Myometrial cell (primary cell): ENCODE results near the gene PRSS33. TPM values are rescaled to one million over a fixed set of nuclear protein-coding genes. Genes with fewer than 3 reads are reported as not detected.

ENCODE experiments used
- total RNA-seq: library from RNA; depleted of rRNA; stranded (reverse); fragments of >200 nt; gene quantifications from 2 replicates; pipeline ENCODE4 v1.2.3, GENCODE V29; 2015

Gene PRSS33, protein sequence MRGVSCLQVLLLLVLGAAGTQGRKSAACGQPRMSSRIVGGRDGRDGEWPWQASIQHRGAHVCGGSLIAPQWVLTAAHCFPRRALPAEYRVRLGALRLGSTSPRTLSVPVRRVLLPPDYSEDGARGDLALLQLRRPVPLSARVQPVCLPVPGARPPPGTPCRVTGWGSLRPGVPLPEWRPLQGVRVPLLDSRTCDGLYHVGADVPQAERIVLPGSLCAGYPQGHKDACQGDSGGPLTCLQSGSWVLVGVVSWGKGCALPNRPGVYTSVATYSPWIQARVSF
- not detected in 2 replicates for total RNA-seq

DNA sequence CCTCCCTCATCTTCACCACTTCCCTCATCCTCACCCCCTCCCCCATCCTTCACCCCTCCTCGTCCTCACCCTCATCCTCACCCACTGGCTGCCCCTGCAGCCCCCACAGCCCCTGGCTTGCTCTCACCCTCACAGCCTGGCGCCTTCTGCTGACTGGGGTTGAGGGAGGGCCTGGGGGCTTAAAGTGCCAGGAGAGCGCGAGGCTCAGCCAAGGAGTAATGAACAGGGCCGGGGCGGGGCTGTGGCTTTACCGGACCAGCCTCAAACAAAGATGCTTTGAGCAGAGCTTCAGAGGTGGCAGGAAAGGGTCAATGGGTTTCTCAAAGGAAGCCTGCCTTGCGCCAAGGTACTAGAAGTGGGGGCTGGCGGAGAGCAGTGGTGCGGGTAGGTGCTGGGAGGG, at the start of gene PRSS33:
Gene PRSS33, minus strand, starts transcription at position 155 of the 400 bp plus-strand sequence. CDS start 1,013 bp downstream, outside the sequence.

DNA sequence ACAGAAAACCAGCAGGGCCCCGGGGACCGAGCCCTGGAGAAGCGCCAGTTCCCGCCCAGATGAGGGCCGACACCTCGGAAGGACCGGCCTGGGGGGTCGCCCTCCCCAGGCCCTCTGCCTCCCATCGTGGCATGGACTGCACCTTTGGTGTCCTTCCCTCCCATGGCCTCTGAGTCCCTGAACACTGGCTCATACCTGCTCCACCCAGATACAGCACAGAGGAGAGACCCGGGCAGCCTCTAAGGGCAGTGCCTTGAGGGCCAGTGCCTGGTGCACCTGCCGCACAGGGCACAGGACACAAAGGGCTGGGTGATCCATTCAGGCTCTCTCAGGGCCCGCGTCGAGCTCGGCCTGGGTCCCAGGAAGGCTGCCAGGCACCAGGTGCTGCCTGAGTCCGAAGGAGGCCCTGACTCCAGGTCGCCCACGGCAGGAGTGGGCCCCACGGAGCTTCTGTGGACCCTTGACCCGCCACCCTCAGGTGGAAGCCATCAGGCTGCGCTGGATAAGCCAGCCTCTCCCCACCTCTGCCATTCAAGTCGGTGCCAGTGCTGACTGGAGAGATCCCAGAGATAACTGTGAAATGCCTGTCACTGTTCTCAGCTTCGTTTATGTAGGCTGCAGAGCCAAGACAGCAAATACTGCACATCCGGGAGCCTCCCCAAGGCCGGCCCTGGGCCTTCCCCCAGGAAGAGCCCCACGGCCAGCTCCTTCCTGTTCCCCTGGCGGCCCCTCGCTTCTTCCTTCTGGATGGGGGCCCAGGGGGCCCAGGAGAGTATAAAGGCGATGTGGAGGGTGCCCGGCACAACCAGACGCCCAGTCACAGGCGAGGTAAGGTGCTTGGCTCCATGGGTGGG, 42.4 kb upstream of the PRSS33 start, which contains the start of gene ZG16B:
Gene ZG16B, plus strand, starts transcription at position 803 of the 854 bp plus-strand sequence. CDS start 139 bp downstream, outside the sequence.

DNA sequence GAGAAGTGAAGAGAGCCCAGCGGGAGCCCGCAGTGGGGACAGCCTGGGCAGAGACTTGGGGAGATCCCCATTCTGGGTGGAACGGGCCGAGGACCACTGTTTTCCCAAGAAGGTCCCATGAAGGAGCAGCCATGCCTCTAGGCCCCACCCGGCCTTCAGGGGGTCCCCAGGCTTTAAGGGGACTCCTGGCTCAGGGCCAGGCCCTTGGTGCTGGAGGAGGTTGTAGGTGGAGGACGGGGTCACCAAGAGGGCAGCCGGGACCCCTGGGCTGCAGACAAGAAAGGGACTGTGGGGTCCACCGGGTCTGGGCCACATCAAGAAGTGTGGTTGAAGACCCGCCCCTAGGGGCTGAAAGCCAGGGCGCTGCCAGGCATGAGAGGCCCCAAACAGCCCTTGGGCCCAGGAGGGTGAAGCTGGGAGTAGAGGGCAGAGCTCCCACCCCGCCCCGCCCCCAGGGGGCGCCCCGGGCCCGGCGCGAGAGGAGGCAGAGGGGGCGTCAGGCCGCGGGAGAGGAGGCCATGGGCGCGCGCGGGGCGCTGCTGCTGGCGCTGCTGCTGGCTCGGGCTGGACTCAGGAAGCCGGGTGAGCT, 29.5 kb upstream of the PRSS33 start, which contains the start of gene PRSS21:
Gene PRSS21, plus strand, starts transcription at position 487 of the 589 bp plus-strand sequence. Its CDS starts 32 bp downstream, at position 519.

DNA sequence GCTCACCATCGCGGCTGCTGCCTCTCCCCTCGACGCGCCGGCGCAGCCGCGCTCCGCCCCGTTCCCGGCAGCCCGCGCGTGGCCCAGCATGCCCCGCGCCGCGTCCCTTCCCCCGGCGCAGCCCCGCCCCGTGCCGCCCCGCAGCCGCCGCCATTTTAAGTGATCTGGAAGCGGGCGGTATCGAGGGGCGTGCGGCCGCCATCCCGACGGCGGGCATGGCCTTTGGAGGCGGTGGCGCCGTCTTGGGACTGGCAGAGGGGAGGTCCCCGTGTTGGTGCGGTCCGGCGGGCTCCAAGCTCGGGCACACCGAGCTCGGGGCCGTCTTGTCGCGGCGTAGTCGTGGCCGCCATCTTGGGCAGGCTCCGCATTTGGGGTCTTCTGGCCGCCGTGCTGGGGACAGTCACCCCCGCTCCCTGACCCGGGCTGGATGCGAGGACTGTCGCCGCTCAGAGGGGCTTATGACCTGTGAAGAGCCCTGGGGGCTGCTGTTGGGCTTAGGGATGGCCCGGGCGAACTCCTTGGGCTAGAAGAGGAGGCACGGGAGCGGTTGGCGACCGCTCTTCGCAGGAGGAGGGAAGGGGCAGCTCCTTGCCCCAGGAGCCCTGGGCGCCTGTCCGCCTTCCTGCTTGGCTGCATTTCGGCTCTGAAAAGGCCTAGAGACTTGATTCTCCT, 10.0 kb downstream of the PRSS33 start, which contains the start of gene ELOB:
Gene ELOB, minus strand, starts transcription at position 50 of the 672 bp plus-strand sequence. Its CDS starts 41 bp downstream, at position 9.

DNA sequence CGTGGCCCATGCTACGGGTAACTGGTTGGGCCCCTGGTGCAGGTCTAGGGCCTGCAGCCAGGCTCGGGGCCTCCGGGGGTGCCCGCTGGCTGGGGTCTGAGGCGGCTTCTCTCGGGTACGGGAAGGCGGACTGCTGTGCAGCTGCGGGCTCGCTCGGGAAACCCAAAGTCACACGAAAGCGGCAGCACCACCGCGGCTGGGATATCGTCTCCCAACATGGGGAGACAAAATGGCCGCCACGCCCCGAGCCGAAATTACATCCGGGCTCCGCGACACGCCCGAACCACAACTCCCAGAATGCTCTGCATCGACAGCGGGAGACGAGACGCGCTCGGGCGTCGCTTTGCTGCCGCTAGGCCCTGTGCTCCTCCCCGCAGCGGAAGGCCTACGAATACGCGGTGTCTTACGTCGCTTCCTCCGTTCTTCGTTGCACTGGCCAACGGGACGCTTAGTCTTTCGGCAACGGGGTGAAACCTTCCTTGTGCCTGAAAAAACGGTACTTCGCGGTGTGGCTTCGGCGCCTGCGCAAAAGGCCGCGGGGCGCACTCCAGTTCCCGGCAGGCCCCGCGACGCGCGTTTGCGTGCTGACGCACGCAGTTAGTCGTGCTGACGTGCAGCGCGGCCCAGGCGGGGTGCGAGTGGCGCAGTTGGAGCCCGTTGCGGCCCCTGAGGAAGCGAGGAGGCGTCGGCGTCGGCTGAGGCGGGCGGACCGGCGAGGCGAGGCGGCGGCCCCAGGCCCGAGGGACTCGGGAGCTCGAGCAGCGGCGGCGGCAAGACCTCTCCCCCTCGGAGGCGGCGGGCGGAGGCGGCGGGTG, 35.1 kb downstream of the PRSS33 start, which contains the start of gene SRRM2:
Gene SRRM2, plus strand, starts transcription at position 604 of the 815 bp plus-strand sequence. CDS start 3,727 bp downstream, outside the sequence.

Other genes starting within 250 kb of the PRSS33 start
- gene PDPK1, start 249.5 kb downstream of the PRSS33 start, total RNA-seq: 11.0 and 13.6 TPM in 2 replicates
- gene KCTD5, start 105.0 kb downstream of the PRSS33 start, total RNA-seq: 28.9 and 31.7 TPM in 2 replicates
- gene PRSS27, start 67.3 kb downstream of the PRSS33 start, total RNA-seq: 0.29 and 0.35 TPM in 2 replicates
- gene SRRM2, start 34.9 kb downstream of the PRSS33 start, total RNA-seq: 59.9 and 60.5 TPM in 2 replicates
- gene ELOB, start 10.3 kb downstream of the PRSS33 start, total RNA-seq: 431 and 566 TPM in 2 replicates
- not detected in 2 replicates for gene PRSS41, start 10.9 kb upstream of the PRSS33 start, total RNA-seq
- 5.5 TPM in 1 of 2 replicates, not detected in the other for gene PRSS21, start 29.7 kb upstream of the PRSS33 start, total RNA-seq
- gene ZG16B, start 42.7 kb upstream of the PRSS33 start, total RNA-seq: not detected in 2 replicates
- not detected in 2 replicates for gene PRSS22, start 70.6 kb upstream of the PRSS33 start, total RNA-seq
- 77.8 and 89.9 TPM in 2 replicates for gene FLYWCH2, start 95.7 kb upstream of the PRSS33 start, total RNA-seq
- 45.8 and 46.1 TPM in 2 replicates for gene FLYWCH1, start 124.4 kb upstream of the PRSS33 start, total RNA-seq
- gene KREMEN2, start 176.7 kb upstream of the PRSS33 start, total RNA-seq: under 0.01 TPM in 1 of 2 replicates, not detected in the other
- gene PAQR4, start 181.8 kb upstream of the PRSS33 start, total RNA-seq: 7.1 and 14.1 TPM in 2 replicates
- gene PKMYT1, start 192.9 kb upstream of the PRSS33 start, total RNA-seq: 13.3 and 24.8 TPM in 2 replicates
- not detected in 2 replicates for gene CLDN9, start 225.4 kb upstream of the PRSS33 start, total RNA-seq
- not detected in 2 replicates for gene CLDN6, start 230.6 kb upstream of the PRSS33 start, total RNA-seq
- gene TNFRSF12A, start 232.8 kb upstream of the PRSS33 start, total RNA-seq: 236 and 323 TPM in 2 replicates
- 23.1 and 24.1 TPM in 2 replicates for gene HCFC1R1, start 236.4 kb upstream of the PRSS33 start, total RNA-seq
- 25.3 and 28.3 TPM in 2 replicates for gene THOC6, start 236.5 kb upstream of the PRSS33 start, total RNA-seq
- not detected in 2 replicates for gene BICDL2, start 249.4 kb upstream of the PRSS33 start, total RNA-seq